ENCODE measurements around the gene SIPA1L3. TPM values are rescaled to one million over a fixed set of nuclear protein-coding genes. Genes with fewer than 3 reads are reported as not detected.

Gene SIPA1L3
- total RNA-seq, 2 experiments from 2014 or later, result 10.5 to 18.3 TPM

DNA sequence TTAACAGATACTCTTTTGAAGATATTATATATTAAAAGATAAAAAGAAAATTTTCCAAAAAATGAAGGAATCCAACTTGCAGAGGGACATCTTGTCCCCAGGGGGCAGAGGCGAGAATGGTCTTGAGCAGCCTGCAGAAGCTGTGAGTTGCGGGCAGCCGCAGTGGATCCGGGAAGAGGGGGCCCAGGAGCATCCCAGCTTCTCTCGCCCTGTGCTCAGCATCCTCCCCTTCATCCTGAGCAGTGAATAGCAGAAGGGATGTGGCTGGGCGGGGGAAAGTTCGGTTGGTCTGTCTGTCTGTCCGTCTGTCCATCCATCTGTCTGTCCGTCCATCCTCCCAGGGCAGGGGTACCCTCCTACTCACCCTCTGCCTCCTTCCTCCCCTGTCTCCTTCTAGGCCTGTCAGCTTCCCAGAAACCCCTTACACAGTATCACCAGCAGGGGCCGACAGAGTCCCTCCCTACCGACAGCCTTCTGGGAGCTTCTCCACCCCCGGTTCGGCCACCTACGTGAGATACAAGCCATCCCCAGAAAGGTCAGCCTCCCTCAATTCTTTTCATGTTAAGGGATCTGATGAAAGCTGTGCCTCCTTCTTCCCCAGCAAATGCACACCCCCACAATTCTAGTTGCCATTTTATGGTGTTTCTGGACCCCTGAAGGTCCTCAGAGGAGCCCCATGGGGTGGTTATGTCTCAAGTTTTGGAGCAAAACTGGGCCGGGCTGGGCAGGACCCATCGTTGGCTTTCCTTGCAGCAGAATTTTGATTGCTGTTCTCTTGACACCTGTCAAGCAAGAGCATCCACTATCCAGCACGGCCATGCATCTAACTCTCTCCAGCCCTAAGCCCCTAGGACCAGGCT, 235.4 kb downstream of the SIPA1L3 start:
- no peak overlapping the region for H3K27ac Mint-ChIP-seq
- peaks cover 3% of the 10 kb centered on the region for H3K4me1 Mint-ChIP-seq
- no peaks in the 10 kb centered on the region for H3K9me3 Mint-ChIP-seq (ENCODE audit: low read depth)
- CTCF ChIA-PET, result interaction anchor here (0.5 to 2.6 kb wide), 13 partner anchors 10 to 243 kb away, joined by 3 to 18 read pairs (median 3); partner anchors contain the start of genes SIPA1L3 and WDR87
- POLR2A ChIA-PET, result interaction anchor here (0.6 kb wide), 1 partner anchor 67 kb away, joined by 4 read pairs; no protein-coding TSS in a partner anchor
- no peaks in the 10 kb centered on the region for H3K27me3 Mint-ChIP-seq
- intact Hi-C loops (cut with DNase I, micrococcal nuclease), result loop anchor here in 1 of 2 experiments (1.0 to 5.0 kb wide), 3 partner anchors 90 to 240 kb away; partner anchors contain the start of gene CATSPERG
- no peak overlapping the region for H3K4me3 Mint-ChIP-seq
- no peaks in the 10 kb centered on the region for H3K36me3 Mint-ChIP-seq (ENCODE audit: low read depth)
- ATAC-seq (peak; percentile 86), DNase-seq (peak; percentile 78)

DNA sequence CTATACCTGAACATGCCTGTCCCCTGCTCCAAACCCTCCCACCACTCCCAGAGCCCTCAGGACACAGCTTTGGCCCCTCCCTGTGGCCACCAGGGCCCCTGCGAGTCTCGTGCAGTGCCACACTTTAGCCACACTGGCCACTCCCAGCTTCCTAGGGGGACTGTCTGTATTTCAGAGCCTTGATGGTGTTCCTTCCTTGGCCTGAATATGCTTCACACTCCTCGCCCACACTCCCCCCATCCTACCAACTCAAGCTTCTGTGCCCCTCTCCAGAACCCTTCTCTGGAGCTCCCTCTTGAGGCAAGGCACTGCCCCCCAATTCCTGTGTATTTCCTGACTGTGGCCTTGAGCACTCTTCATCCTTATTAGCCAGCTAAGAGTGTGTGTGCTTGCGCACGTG, 236.8 kb downstream of the SIPA1L3 start:
- no peaks in the 10 kb centered on the region for H3K36me3 Mint-ChIP-seq (ENCODE audit: low read depth)
- CTCF ChIA-PET, result interaction anchor here (0.9 kb wide), 1 partner anchor 8 kb away, joined by 3 read pairs; no protein-coding TSS in a partner anchor
- no peaks in the 10 kb centered on the region for H3K9me3 Mint-ChIP-seq (ENCODE audit: low read depth)
- POLR2A ChIA-PET, result no interaction called here
- intact Hi-C loops (cut with DNase I, micrococcal nuclease), result loop anchor here in 1 of 2 experiments (5.0 kb wide), 2 partner anchors 88 to 242 kb away; no protein-coding TSS in a partner anchor
- H3K27me3 Mint-ChIP-seq, result no peaks in the 10 kb centered on the region
- no peak for ATAC-seq
- peaks cover 3% of the 10 kb centered on the region for H3K4me1 Mint-ChIP-seq
- no peak overlapping the region for H3K4me3 Mint-ChIP-seq
- no peak overlapping the region for H3K27ac Mint-ChIP-seq
- DNase-seq, result no peak

DNA sequence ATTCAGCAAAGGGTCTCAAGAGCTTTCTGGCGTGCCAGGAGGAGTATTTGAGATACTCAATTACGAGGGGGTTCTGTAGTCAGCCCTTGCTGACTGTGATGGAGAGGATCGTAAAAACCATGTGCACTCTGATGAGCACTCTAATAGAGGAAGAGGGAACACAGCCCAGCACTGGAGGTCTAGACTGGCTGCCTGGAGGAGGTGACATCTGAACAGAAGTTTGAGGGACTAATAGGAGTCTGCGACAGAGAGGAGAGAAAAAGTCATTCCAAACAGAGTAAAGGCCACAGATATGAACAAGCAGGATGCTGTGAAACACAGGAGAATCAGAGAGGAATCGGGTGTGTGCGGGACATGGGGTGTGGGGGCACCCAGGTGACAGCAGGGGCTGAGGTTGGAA, 237.7 kb downstream of the SIPA1L3 start:
- DNase-seq (no peak), ATAC-seq (no peak)
- no peaks in the 10 kb centered on the region for H3K27me3 Mint-ChIP-seq
- ChIA-PET POLR2A (no interaction called here), CTCF (no interaction called here)
- peaks cover 3% of the 10 kb centered on the region for H3K4me1 Mint-ChIP-seq
- no peak overlapping the region for H3K27ac Mint-ChIP-seq
- no peaks in the 10 kb centered on the region for H3K36me3 Mint-ChIP-seq (ENCODE audit: low read depth)
- intact Hi-C loops (cut with DNase I, micrococcal nuclease), result loop anchor here in 1 of 2 experiments (5.0 kb wide), 2 partner anchors 88 to 242 kb away; no protein-coding TSS in a partner anchor
- no peak overlapping the region for H3K4me3 Mint-ChIP-seq
- H3K9me3 Mint-ChIP-seq (ENCODE audit: low read depth), result no peaks in the 10 kb centered on the region

DNA sequence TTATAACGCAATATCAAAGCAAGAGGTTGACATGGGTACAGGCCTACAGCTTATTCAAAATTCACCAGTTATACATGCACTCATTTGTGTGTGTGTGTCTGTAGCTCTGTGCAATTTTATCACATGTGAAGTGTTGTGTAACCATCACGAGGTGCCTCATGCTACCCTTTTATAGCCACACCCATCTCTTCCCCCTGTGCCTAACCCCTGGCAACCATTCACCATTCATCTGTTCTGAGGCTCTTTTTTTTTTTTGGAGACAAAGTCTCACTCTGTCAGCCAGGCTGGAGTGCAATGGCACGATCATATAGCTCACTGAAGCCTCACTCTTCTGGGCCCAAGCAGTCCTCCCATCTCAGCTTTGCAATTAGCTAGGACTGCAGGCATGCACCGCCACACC, 238.6 kb downstream of the SIPA1L3 start:
- H3K36me3 Mint-ChIP-seq (ENCODE audit: low read depth), result no peaks in the 10 kb centered on the region
- no peaks in the 10 kb centered on the region for H3K9me3 Mint-ChIP-seq (ENCODE audit: low read depth)
- POLR2A ChIA-PET, result no interaction called here
- DNase-seq (no peak), ATAC-seq (no peak)
- H3K27me3 Mint-ChIP-seq, result no peaks in the 10 kb centered on the region
- H3K27ac Mint-ChIP-seq, result no peak overlapping the region
- CTCF ChIA-PET, result no interaction called here
- peaks cover 3% of the 10 kb centered on the region for H3K4me1 Mint-ChIP-seq
- no peak overlapping the region for H3K4me3 Mint-ChIP-seq
- intact Hi-C loops (cut with DNase I, micrococcal nuclease), result no loop called here

DNA sequence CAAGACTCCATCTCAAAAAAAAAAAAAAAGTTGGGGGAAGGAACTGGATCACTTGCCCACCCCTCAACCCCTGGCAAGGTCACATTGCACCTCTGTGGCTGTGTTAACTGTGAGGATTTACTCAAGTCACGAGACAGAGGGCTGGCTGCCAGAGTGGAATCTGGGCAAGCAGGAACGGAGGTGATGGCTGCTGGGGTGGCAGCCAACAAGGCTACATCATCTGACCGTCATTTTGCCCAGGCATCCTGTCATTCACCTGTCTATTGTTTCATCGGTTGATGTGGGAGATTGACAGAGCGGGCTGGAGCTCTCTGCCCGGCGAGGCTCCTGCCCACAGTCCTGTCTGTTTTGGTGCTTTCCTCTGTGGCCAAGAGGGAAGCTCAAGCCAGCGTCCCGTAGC, 241.3 kb downstream of the SIPA1L3 start:
- intact Hi-C loops (cut with DNase I, micrococcal nuclease), result no loop called here
- no peaks in the 10 kb centered on the region for H3K9me3 Mint-ChIP-seq (ENCODE audit: low read depth)
- no peaks in the 10 kb centered on the region for H3K36me3 Mint-ChIP-seq (ENCODE audit: low read depth)
- no peak for DNase-seq
- ChIA-PET POLR2A (no interaction called here), CTCF (interaction anchor here (1.2 kb wide), 1 partner anchor 14 kb away, joined by 3 read pairs; no protein-coding TSS in a partner anchor)
- no peaks in the 10 kb centered on the region for H3K27me3 Mint-ChIP-seq
- H3K27ac Mint-ChIP-seq, result no peak overlapping the region
- H3K4me1 Mint-ChIP-seq, result no peaks in the 10 kb centered on the region
- H3K4me3 Mint-ChIP-seq, result no peak overlapping the region
- no peak for ATAC-seq

DNA sequence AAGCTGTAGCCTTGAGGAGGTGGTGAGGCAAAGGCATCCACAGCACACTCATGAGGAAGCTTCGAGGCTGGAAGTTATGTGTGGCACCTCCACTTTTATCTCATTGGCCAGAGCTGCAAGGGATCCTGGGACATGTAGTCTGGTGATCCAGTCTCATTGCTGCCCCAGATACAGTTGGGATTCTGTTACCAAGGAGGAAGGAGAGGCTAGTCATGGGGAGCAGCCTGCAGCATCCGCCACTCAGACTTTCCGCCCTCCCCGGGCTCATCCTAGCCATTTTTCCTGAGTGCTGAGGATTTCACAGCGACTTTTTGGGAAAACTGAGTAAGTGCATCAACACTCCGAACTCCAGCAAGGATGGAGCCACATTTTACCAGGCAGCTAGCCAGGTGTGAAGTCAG, 242.7 kb downstream of the SIPA1L3 start:
- Mint-ChIP-seq H3K36me3 (ENCODE audit: low read depth) (no peaks in the 10 kb centered on the region), H3K27me3 (no peaks in the 10 kb centered on the region), H3K9me3 (ENCODE audit: low read depth) (no peaks in the 10 kb centered on the region), H3K4me3 (no peak overlapping the region), H3K4me1 (no peaks in the 10 kb centered on the region), H3K27ac (no peak overlapping the region)
- ATAC-seq, result no peak
- intact Hi-C loops (cut with DNase I, micrococcal nuclease), result no loop called here
- ChIA-PET POLR2A (no interaction called here), CTCF (interaction anchor here (1.4 kb wide), 1 partner anchor 243 kb away, joined by 3 read pairs; the partner anchor contains the start of genes SIPA1L3 and WDR87)
- no peak for DNase-seq

DNA sequence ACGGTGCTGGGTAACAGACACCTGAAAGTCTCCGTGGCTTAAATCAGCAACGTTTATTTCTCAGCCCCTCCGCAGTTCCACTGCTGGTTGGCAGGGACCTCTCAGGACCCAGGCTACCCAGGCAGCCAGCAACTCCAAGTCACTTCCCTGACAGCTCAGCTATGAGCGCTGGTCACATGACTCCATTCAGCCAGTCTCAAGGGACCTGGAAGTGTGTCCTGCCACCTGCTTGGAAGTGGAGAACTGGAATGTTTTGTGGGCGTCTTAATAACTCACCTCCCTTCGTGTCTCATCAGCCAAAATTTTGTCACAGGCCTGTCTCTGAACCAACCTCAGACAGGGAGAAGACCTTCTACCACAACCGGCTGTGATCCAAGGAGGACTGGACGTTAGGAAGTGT, 244.2 kb downstream of the SIPA1L3 start:
- no peaks in the 10 kb centered on the region for H3K4me1 Mint-ChIP-seq
- ATAC-seq (no peak), DNase-seq (no peak)
- H3K36me3 Mint-ChIP-seq (ENCODE audit: low read depth), result peaks cover 2% of the 10 kb centered on the region
- no peaks in the 10 kb centered on the region for H3K27me3 Mint-ChIP-seq
- no peaks in the 10 kb centered on the region for H3K9me3 Mint-ChIP-seq (ENCODE audit: low read depth)
- H3K27ac Mint-ChIP-seq, result no peak overlapping the region
- POLR2A ChIA-PET, result interaction anchor here (0.6 kb wide), 1 partner anchor 22 kb away, joined by 9 read pairs; no protein-coding TSS in a partner anchor
- intact Hi-C loops (cut with DNase I, micrococcal nuclease), result no loop called here
- H3K4me3 Mint-ChIP-seq, result no peak overlapping the region
- CTCF ChIA-PET, result interaction anchor here (1.4 kb wide), 1 partner anchor 245 kb away, joined by 3 read pairs; the partner anchor contains the start of genes SIPA1L3 and WDR87

DNA sequence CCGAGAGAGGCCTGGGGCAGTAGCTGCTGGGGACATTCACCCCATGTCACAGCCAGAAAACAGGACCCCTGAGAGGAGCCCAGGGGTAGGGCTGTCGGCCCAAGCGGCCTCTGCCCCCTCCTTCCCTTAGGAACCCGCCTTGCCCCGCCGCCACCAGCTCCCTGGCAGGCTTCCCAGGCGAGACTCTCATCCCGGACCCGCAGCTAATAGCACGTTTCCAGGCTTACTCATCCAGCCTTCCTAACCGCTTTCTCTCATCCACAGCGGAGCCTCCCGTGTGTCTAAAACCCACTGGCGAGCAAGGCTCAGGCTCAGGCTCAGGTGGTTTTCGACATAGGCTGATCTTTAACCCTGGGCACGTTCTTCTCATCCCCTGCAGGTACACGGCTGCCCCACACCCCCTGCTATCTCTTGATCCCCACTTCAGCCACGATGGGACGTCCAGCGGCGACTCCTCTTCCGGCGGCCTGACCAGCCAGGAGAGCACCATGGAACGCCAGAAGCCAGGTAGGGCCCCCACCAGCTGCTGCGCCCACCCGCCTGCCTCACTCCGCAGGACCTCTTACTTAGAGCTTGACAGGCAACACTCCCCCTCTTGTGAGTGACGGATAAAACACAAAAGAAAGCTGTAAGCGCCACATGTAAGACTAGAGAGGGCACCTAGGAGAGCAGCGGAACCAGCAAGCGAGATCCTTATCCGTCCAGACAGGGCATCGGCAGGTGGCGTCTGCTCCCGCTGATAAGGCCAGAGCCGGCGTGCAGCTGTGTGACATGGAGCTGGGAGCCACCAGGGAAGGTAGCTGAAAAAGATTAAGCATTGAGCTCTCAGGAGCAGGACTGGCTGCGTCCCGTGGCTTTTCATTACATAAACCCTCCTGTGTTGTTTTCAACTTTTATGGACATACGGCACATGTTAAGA, 245.7 kb downstream of the SIPA1L3 start:
- H3K27me3 Mint-ChIP-seq, result no peaks in the 10 kb centered on the region
- H3K4me1 Mint-ChIP-seq, result no peaks in the 10 kb centered on the region
- H3K4me3 Mint-ChIP-seq, result no peak overlapping the region
- peaks cover 2% of the 10 kb centered on the region for H3K36me3 Mint-ChIP-seq (ENCODE audit: low read depth)
- CTCF ChIA-PET, result interaction anchor here (0.6 kb wide), 1 partner anchor 218 kb away, joined by 4 read pairs; no protein-coding TSS in a partner anchor
- H3K27ac Mint-ChIP-seq, result no peak overlapping the region
- ATAC-seq (no peak), DNase-seq (no peak)
- intact Hi-C loops (cut with DNase I, micrococcal nuclease), result no loop called here
- H3K9me3 Mint-ChIP-seq (ENCODE audit: low read depth), result no peaks in the 10 kb centered on the region
- POLR2A ChIA-PET, result no interaction called here

DNA sequence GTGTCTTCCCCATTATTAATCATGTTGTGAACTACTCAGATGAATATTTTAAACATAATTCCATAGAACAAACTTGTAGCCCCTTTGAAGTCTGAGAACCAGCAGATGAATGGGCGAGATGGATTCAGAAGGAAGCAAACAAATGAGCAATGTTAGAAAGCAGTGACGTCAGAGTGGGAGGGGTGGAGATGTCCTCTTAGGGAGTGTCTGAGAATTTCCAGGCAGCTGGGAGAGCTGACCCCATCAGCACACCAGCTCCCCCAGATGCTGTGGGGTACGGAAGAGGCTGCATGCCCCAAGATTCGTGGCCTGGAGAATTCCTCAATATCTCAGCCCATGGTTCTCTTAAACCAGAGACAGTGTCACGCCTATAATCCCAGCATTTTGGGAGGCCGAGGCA, 248.4 kb downstream of the SIPA1L3 start:
- no peak for DNase-seq
- no peak for ATAC-seq
- Mint-ChIP-seq H3K4me3 (no peak overlapping the region), H3K27me3 (no peaks in the 10 kb centered on the region), H3K27ac (no peak overlapping the region), H3K9me3 (ENCODE audit: low read depth) (no peaks in the 10 kb centered on the region), H3K4me1 (no peaks in the 10 kb centered on the region), H3K36me3 (ENCODE audit: low read depth) (peaks cover 3% of the 10 kb centered on the region)
- CTCF ChIA-PET, result no interaction called here
- POLR2A ChIA-PET, result no interaction called here
- intact Hi-C loops (cut with DNase I, micrococcal nuclease), result no loop called here

DNA sequence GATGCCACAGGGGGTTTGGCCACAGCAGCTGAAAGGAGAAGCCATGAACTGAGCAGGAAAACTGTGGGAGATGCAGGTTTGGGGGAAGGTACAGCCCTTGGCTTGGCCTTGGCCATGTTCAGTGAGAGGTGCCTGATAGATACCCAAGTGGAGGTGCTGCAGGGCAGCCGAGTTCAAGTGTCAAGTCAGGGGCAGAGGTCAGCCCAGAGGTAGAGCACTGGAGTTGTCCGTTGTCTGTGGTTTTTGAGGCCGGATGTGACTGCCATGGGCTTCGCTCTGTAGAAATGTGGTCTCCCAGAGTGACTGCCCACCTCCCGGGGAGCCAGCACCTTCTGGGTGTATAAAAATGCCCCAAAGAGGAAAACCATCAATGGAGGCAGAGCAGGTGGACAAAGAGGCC, 251.7 kb downstream of the SIPA1L3 start:
- ChIA-PET CTCF (no interaction called here), POLR2A (no interaction called here)
- intact Hi-C loops (cut with DNase I, micrococcal nuclease), result no loop called here
- DNase-seq (no peak), ATAC-seq (no peak)
- Mint-ChIP-seq H3K27ac (no peak overlapping the region), H3K4me3 (no peak overlapping the region), H3K27me3 (no peaks in the 10 kb centered on the region), H3K36me3 (ENCODE audit: low read depth) (peaks cover 33% of the 10 kb centered on the region), H3K4me1 (no peaks in the 10 kb centered on the region), H3K9me3 (ENCODE audit: low read depth) (no peaks in the 10 kb centered on the region)

DNA sequence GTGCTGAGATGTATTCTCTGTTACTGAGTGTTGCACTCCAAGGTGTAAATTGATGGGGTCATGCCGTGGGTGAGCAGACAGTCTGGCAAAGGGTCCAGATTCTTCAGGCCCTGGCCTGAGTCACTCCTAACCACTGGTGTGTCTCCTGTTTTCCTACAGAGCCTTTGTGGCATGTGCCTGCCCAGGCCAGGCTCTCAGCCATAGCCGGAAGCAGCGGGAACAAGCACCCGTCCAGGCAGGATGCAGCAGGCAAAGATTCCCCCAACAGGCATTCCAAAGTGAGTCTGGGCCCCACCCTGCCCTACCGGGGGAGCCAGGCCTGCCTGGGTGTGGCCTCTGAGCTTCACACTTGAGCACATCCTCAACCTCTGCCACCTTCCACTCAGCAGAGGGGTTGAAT, 255.1 kb downstream of the SIPA1L3 start:
- DNase-seq (no peak), ATAC-seq (no peak)
- POLR2A ChIA-PET, result interaction anchor here (0.6 kb wide), 1 partner anchor 255 kb away, joined by 3 read pairs; no protein-coding TSS in a partner anchor
- CTCF ChIA-PET, result no interaction called here
- H3K9me3 Mint-ChIP-seq (ENCODE audit: low read depth), result no peaks in the 10 kb centered on the region
- no peaks in the 10 kb centered on the region for H3K27me3 Mint-ChIP-seq
- intact Hi-C loops (cut with DNase I, micrococcal nuclease), result no loop called here
- H3K4me1 Mint-ChIP-seq, result no peaks in the 10 kb centered on the region
- no peak overlapping the region for H3K27ac Mint-ChIP-seq
- H3K4me3 Mint-ChIP-seq, result no peak overlapping the region
- peaks cover 38% of the 10 kb centered on the region for H3K36me3 Mint-ChIP-seq (ENCODE audit: low read depth)

All from activated CD4-positive, alpha-beta T cell treated with anti-CD3 and anti-CD28 coated beads for 36 hours (primary cell).